ENCODE data around the gene IFITM1. TPM values are rescaled to one million over a fixed set of nuclear protein-coding genes. Genes with fewer than 3 reads are reported as not detected.
A peak's percentile ranks its signal among the peaks of the same experiment; 100 is the strongest.
"Not testable (repeated sequence)": the region's sequence is repeated elsewhere in the genome, so short reads cannot be mapped to it uniquely, and the experiment has no call there.

Gene IFITM1
- total and polyA plus RNA-seq, 8 donors: 7.0 to 224 (median 41.0) TPM

- H3K27ac ChIP-seq: no peak overlapping the region
- no peak for TF ChIP-seq POLR2A (IDR thresholded peaks at IDR 0.05)
- no peak for TF ChIP-seq POLR2AphosphoS5 (IDR thresholded peaks at IDR 0.05)
- no peak for TF ChIP-seq CTCF (IDR thresholded peaks at IDR 0.05)
- no peak for TF ChIP-seq EP300 (IDR thresholded peaks at IDR 0.05)
- no peak for DNase-seq
- no peak overlapping the region for H3K4me3 ChIP-seq
- peaks cover 0 to 14% (median 0%) of the 10 kb centered on the region in 4 donors for H3K4me1 ChIP-seq
- intact Hi-C loops (cut with DNase I; ENCODE audit: low total_unique reads): no loop called here
- H3K27me3 ChIP-seq: peaks cover 5 to 51% (median 26%) of the 10 kb centered on the region in 3 donors
- peaks cover 0 to 10% (median 8%) of the 10 kb centered on the region in 4 donors for H3K9me3 ChIP-seq
- 69 to 87% (median 80%) methylated on average over 9 to 36 of the region's 36 CpGs for WGBS, 5 donors
- no peaks in the 10 kb centered on the region for H3K36me3 ChIP-seq
Measured at GRCh38 chr11:362642-363442, 49.0 kb downstream of the IFITM1 start.

GRCh38 chr11:363443-363805 is 49.6 kb downstream of the IFITM1 start:
- peaks cover 8 to 53% (median 31%) of the 10 kb centered on the region in 3 donors for H3K27me3 ChIP-seq
- H3K27ac ChIP-seq; DNase-seq; H3K36me3 ChIP-seq; intact Hi-C loops (cut with DNase I; ENCODE audit: low total_unique reads); H3K4me3 ChIP-seq: not testable (repeated sequence)
- peaks cover 0 to 10% (median 8%) of the 10 kb centered on the region in 4 donors for H3K9me3 ChIP-seq
- 83 to 89% (median 84%) methylated on average over 10 to 22 of the region's 22 CpGs for WGBS, 5 donors
- H3K4me1 ChIP-seq: peaks cover 4 to 13% (median 5%) of the 10 kb centered on the region in 4 donors

GRCh38 chr11:363948-364761 is 50.3 kb downstream of the IFITM1 start:
- 49 to 74% (median 61%) methylated on average over 22 to 24 of the region's 24 CpGs for WGBS, 5 donors
- peak; percentile 74 to 78 for DNase-seq
- Histone ChIP-seq H3K27ac (no peak overlapping the region), H3K27me3 (peaks cover 8 to 58% (median 37%) of the 10 kb centered on the region in 3 donors), H3K9me3 (peaks cover 0 to 10% (median 8%) of the 10 kb centered on the region in 4 donors), H3K36me3 (no peaks in the 10 kb centered on the region), H3K4me3 (no peak overlapping the region), H3K4me1 (peaks cover 9 to 16% (median 11%) of the 10 kb centered on the region in 4 donors)
- TF ChIP-seq CTCF (IDR thresholded peaks at IDR 0.05) (peak in 3 of 7 experiments; percentile 7 to 60 (median 21)), POLR2AphosphoS5 (IDR thresholded peaks at IDR 0.05) (peak in 1 of 3 donors; percentile 41), POLR2A (IDR thresholded peaks at IDR 0.05) (no peak), EP300 (IDR thresholded peaks at IDR 0.05) (no peak)
- intact Hi-C loops (cut with DNase I; ENCODE audit: low total_unique reads): no loop called here

Small RNA genes lying within 50 kb of the gene (small RNA-seq; reads per million reads assigned to genes)
- gene AC136475.6: 0 reads per million in 4 donors

Other genes starting within 250 kb of the IFITM1 start
- not detected for gene SCGB1C1, start 121.0 kb upstream of the IFITM1 start, total RNA-seq
- gene SCGB1C1, start 121.0 kb upstream of the IFITM1 start, polyA plus RNA-seq: not detected
- 10 to 100 TPM in 4 of 5 donors, 1 to 10 TPM in 1; 7.0 to 36.5 (median 25.0) TPM for gene BET1L, start 106.6 kb upstream of the IFITM1 start, total RNA-seq
- gene BET1L, start 106.6 kb upstream of the IFITM1 start, polyA plus RNA-seq: 10 to 100 TPM; 21.8 to 38.3 (median 28.1) TPM
- 100 to 1,000 TPM in 2 of 5 donors, 10 to 100 TPM in 3; 45.2 to 262 (median 72.3) TPM for gene RIC8A, start 106.3 kb upstream of the IFITM1 start, total RNA-seq
- 10 to 100 TPM; 39.2 to 60.8 (median 53.5) TPM for gene RIC8A, start 106.3 kb upstream of the IFITM1 start, polyA plus RNA-seq
- 10 to 100 TPM in 2 of 5 donors, 1 to 10 TPM in 3; 5.4 to 63.7 (median 7.3) TPM for gene SIRT3, start 77.7 kb upstream of the IFITM1 start, total RNA-seq
- 10 to 100 TPM; 10.8 to 19.2 (median 13.8) TPM for gene SIRT3, start 77.7 kb upstream of the IFITM1 start, polyA plus RNA-seq
- 100 to 1,000 TPM in 2 of 5 donors, 10 to 100 TPM in 3; 36.2 to 132 (median 64.9) TPM for gene PSMD13, start 77.1 kb upstream of the IFITM1 start, total RNA-seq
- 100 to 1,000 TPM; 116 to 126 (median 123) TPM for gene PSMD13, start 77.1 kb upstream of the IFITM1 start, polyA plus RNA-seq
- 1 to 10 TPM in 1 of 5 donors, under 1 TPM in 2, not detected in 2; 0.45 to 3.6 (median 0.55) TPM for gene NLRP6, start 35.6 kb upstream of the IFITM1 start, total RNA-seq
- gene NLRP6, start 35.6 kb upstream of the IFITM1 start, polyA plus RNA-seq: under 1 TPM in 2 of 3 donors, not detected in 1; 0.08 to 0.12 TPM
- 10 to 100 TPM in 4 of 5 donors, 1 to 10 TPM in 1; 3.5 to 34.8 (median 11.9) TPM for gene PGGHG, start 24.9 kb upstream of the IFITM1 start, total RNA-seq
- 10 to 100 TPM; 14.4 to 44.0 (median 20.7) TPM for gene PGGHG, start 24.9 kb upstream of the IFITM1 start, polyA plus RNA-seq
- gene IFITM5, start 14.5 kb upstream of the IFITM1 start, total RNA-seq: under 1 TPM in 1 of 5 donors, not detected in 4; 0.73 TPM
- not detected for gene IFITM5, start 14.5 kb upstream of the IFITM1 start, polyA plus RNA-seq
- 10 to 100 TPM in 4 of 5 donors, 1 to 10 TPM in 1; 8.8 to 61.7 (median 12.9) TPM for gene IFITM2, start 6.2 kb upstream of the IFITM1 start, total RNA-seq
- 100 to 1,000 TPM; 276 to 394 (median 344) TPM for gene IFITM2, start 6.2 kb upstream of the IFITM1 start, polyA plus RNA-seq
- gene IFITM3, start 6.8 kb downstream of the IFITM1 start, total RNA-seq: 100 to 1,000 TPM in 3 of 5 donors, 10 to 100 TPM in 2; 11.9 to 271 (median 127) TPM
- gene IFITM3, start 6.8 kb downstream of the IFITM1 start, polyA plus RNA-seq: 1,000 to 10,000 TPM in 1 of 3 donors, 100 to 1,000 TPM in 2; 538 to 1,128 (median 677) TPM
- 1 to 10 TPM in 2 of 5 donors, under 1 TPM in 1, not detected in 2; 0.45 to 7.5 (median 4.2) TPM for gene B4GALNT4, start 55.5 kb downstream of the IFITM1 start, total RNA-seq
- 1 to 10 TPM; 2.4 to 8.8 (median 4.4) TPM for gene B4GALNT4, start 55.5 kb downstream of the IFITM1 start, polyA plus RNA-seq
- 100 to 1,000 TPM in 3 of 5 donors, 10 to 100 TPM in 2; 26.3 to 356 (median 141) TPM for gene PKP3, start 80.2 kb downstream of the IFITM1 start, total RNA-seq
- gene PKP3, start 80.2 kb downstream of the IFITM1 start, polyA plus RNA-seq: 10 to 100 TPM; 31.1 to 94.5 (median 41.7) TPM
- gene SIGIRR, start 101.0 kb downstream of the IFITM1 start, total RNA-seq: 100 to 1,000 TPM in 3 of 5 donors, 10 to 100 TPM in 2; 11.4 to 325 (median 110) TPM
- gene SIGIRR, start 101.0 kb downstream of the IFITM1 start, polyA plus RNA-seq: 100 to 1,000 TPM; 110 to 227 (median 164) TPM
- gene ANO9, start 128.0 kb downstream of the IFITM1 start, total RNA-seq: 100 to 1,000 TPM in 1 of 5 donors, 10 to 100 TPM in 3, 1 to 10 TPM in 1; 5.7 to 208 (median 40.2) TPM
- 10 to 100 TPM in 2 of 3 donors, 1 to 10 TPM in 1; 9.8 to 37.6 (median 12.8) TPM for gene ANO9, start 128.0 kb downstream of the IFITM1 start, polyA plus RNA-seq
- gene PTDSS2, start 136.2 kb downstream of the IFITM1 start, total RNA-seq: 100 to 1,000 TPM in 2 of 5 donors, 10 to 100 TPM in 3; 16.5 to 264 (median 59.0) TPM
- 10 to 100 TPM; 11.6 to 24.3 (median 22.3) TPM for gene PTDSS2, start 136.2 kb downstream of the IFITM1 start, polyA plus RNA-seq
- 100 to 1,000 TPM in 4 of 5 donors, 10 to 100 TPM in 1; 61.3 to 260 (median 137) TPM for gene RNH1, start 193.2 kb downstream of the IFITM1 start, total RNA-seq
- gene RNH1, start 193.2 kb downstream of the IFITM1 start, polyA plus RNA-seq: 100 to 1,000 TPM in 2 of 3 donors, 10 to 100 TPM in 1; 95.3 to 149 (median 106) TPM
- 10 to 100 TPM; 14.2 to 87.5 (median 21.6) TPM for gene HRAS, start 221.5 kb downstream of the IFITM1 start, total RNA-seq
- 100 to 1,000 TPM; 108 to 181 (median 131) TPM for gene HRAS, start 221.5 kb downstream of the IFITM1 start, polyA plus RNA-seq
- gene LRRC56, start 223.5 kb downstream of the IFITM1 start, total RNA-seq: 1 to 10 TPM in 3 of 5 donors, under 1 TPM in 1, not detected in 1; 0.18 to 8.1 (median 3.3) TPM
- 1 to 10 TPM; 2.1 to 2.9 (median 2.9) TPM for gene LRRC56, start 223.5 kb downstream of the IFITM1 start, polyA plus RNA-seq
- 10 to 100 TPM in 3 of 5 donors, 1 to 10 TPM in 1, under 1 TPM in 1; 0.55 to 92.7 (median 12.8) TPM for gene LMNTD2, start 246.7 kb downstream of the IFITM1 start, total RNA-seq
- gene LMNTD2, start 246.7 kb downstream of the IFITM1 start, polyA plus RNA-seq: 1 to 10 TPM; 6.3 to 9.2 (median 7.2) TPM
- gene RASSF7, start 246.9 kb downstream of the IFITM1 start, total RNA-seq: 100 to 1,000 TPM in 2 of 5 donors, 10 to 100 TPM in 3; 16.7 to 330 (median 86.6) TPM
- gene RASSF7, start 246.9 kb downstream of the IFITM1 start, polyA plus RNA-seq: 100 to 1,000 TPM in 2 of 3 donors, 10 to 100 TPM in 1; 73.0 to 121 (median 103) TPM

Data from stomach (tissue), 9 donors.